GM23338 (cell line): ENCODE data around the gene GABARAPL1. TPM values are rescaled to one million over a fixed set of nuclear protein-coding genes. Genes with fewer than 3 reads are reported as not detected.

Experiments used
- ATAC-seq: fragments of 200-7000 bp; cut with Tn5 transposase; 3 replicates; pipeline ENCODE4 v1.9.1; 2020
- DNase-seq: peaks from one replicate; pipeline ENCODE4 v3.0.0-alpha.2; 2015; ENCODE audit warnings: low spot score
- H2AFZ ChIP-seq: fragments of 200-600 bp; sonication (generic); 2 replicates; pipeline ENCODE4 v1.8.0; 2016; ENCODE audit warnings: antibody characterized with exemption, mild to moderate bottlenecking, moderate library complexity
- H3F3A ChIP-seq: fragments of 200-600 bp; sonication (generic); replicated peaks from 2 replicates; pipeline ENCODE4 v1.8.0; 2017; ENCODE audit warnings: antibody characterized with exemption, mixed run types, low read depth
- H3K27ac ChIP-seq: fragments of 200-600 bp; sonication (generic); 2 replicates; pipeline ENCODE4 v1.6.1; 2016; ENCODE audit warnings: low read depth
- H3K27me3 ChIP-seq: fragments of 200-600 bp; sonication (generic); 2 replicates; pipeline ENCODE4 v1.8.0; 2016; ENCODE audit warnings: mild to moderate bottlenecking, mixed run types, moderate library complexity; ENCODE audit not compliant: insufficient read depth
- H3K36me3 ChIP-seq: fragments of 200-600 bp; sonication (generic); 2 replicates; pipeline ENCODE4 v1.8.0; 2016; ENCODE audit warnings: mild to moderate bottlenecking; ENCODE audit not compliant: insufficient read depth
- H3K4me1 ChIP-seq: fragments of 200-600 bp; sonication (generic); 2 replicates; pipeline ENCODE4 v1.8.0; 2016; ENCODE audit warnings: mild to moderate bottlenecking, moderate library complexity; ENCODE audit not compliant: insufficient read depth
- H3K4me2 ChIP-seq: fragments of 200-600 bp; sonication (generic); 2 replicates; pipeline ENCODE4 v1.7.1; 2017; ENCODE audit warnings: mixed run types
- H3K4me3 ChIP-seq: fragments of 200-600 bp; sonication (generic); 2 replicates; pipeline ENCODE4 v1.6.1; 2016; ENCODE audit warnings: mixed run types
- H3K79me2 ChIP-seq: fragments of 200-600 bp; sonication (generic); replicated peaks from 2 replicates; pipeline ENCODE4 v1.8.0; 2017; ENCODE audit warnings: mild to moderate bottlenecking; ENCODE audit not compliant: insufficient read depth
- H3K9me2 ChIP-seq: fragments of 200-600 bp; sonication (generic); 2 replicates; pipeline ENCODE4 v1.8.0; 2017; ENCODE audit not compliant: insufficient read depth
- H4K20me1 ChIP-seq: fragments of 200-600 bp; sonication (generic); replicated peaks from 2 replicates; pipeline ENCODE4 v1.8.0; 2017; ENCODE audit warnings: mild to moderate bottlenecking; ENCODE audit not compliant: insufficient read depth
- H3K27ac Mint-ChIP-seq: 2 replicates; pipeline ENCODE4 v1.8.0; 2020; ENCODE audit warnings: inconsistent platforms, mild to moderate bottlenecking, moderate library complexity, mixed read lengths
- H3K27me3 Mint-ChIP-seq: 3 replicates; pipeline ENCODE4 v1.8.0; 2022; ENCODE audit warnings: low read depth, mild to moderate bottlenecking, moderate library complexity, mixed read lengths, inconsistent platforms; ENCODE audit not compliant: insufficient read depth, poor library complexity
- H3K36me3 Mint-ChIP-seq: 3 replicates; pipeline ENCODE4 v1.8.0; 2021; ENCODE audit warnings: low read depth, mild to moderate bottlenecking, inconsistent platforms, moderate library complexity, mixed read lengths
- H3K4me1 Mint-ChIP-seq: 3 replicates; pipeline ENCODE4 v1.8.0; 2020; ENCODE audit warnings: mild to moderate bottlenecking, inconsistent platforms, mixed read lengths
- H3K4me3 Mint-ChIP-seq: 3 replicates; pipeline ENCODE4 v1.8.0; 2021; ENCODE audit warnings: moderate library complexity, mild to moderate bottlenecking, inconsistent platforms, mixed read lengths
- H3K9me3 Mint-ChIP-seq: 3 replicates; pipeline ENCODE4 v1.8.0; 2020; ENCODE audit warnings: moderate library complexity, mild to moderate bottlenecking, inconsistent platforms, mixed read lengths
- ETS1 ChIP-seq: IDR thresholded peaks from 2 replicates; pipeline ENCODE4 v1.6.1; 2016; ENCODE audit warnings: antibody characterized with exemption
- polyA plus RNA-seq: library from polyadenylated mRNA; unstranded; fragments of >200 nt; fragmentation: Nextera tagmentation; extraction: Ambion mirVana; gene quantifications from 2 replicates; pipeline ENCODE4 v1.2.1, GENCODE V29; 2016
- total RNA-seq: library from RNA; depleted of rRNA; stranded (reverse); fragments of >200 nt; shearing (Covaris generic); gene quantifications from 2 replicates; pipeline ENCODE4 v1.2.3, GENCODE V29; 2014
- TF ChIP-seq, protein P1 (sequence below), 2 experiments: fragments of 200-600 bp in 1 of 2; sonication (generic) in 1 of 2; conservative IDR thresholded peaks; 2 replicates each; pipeline versions ENCODE4 v1.5.1 to v1.6.1; 2016 to 2017; ENCODE audit warnings: antibody characterized with exemption in 2 of 2, low read depth in 2 of 2, mild to moderate bottlenecking in 2 of 2, moderate library complexity in 1 of 2

Gene GABARAPL1
- total and polyA plus RNA-seq, 2 experiments from 2014 or later = 35.7 to 77.8 TPM

- H3K4me1 ChIP-seq = no peaks in the 10 kb centered on the region
- no peak overlapping the region for H2AFZ ChIP-seq
- TF ChIP-seq, protein P1, sequence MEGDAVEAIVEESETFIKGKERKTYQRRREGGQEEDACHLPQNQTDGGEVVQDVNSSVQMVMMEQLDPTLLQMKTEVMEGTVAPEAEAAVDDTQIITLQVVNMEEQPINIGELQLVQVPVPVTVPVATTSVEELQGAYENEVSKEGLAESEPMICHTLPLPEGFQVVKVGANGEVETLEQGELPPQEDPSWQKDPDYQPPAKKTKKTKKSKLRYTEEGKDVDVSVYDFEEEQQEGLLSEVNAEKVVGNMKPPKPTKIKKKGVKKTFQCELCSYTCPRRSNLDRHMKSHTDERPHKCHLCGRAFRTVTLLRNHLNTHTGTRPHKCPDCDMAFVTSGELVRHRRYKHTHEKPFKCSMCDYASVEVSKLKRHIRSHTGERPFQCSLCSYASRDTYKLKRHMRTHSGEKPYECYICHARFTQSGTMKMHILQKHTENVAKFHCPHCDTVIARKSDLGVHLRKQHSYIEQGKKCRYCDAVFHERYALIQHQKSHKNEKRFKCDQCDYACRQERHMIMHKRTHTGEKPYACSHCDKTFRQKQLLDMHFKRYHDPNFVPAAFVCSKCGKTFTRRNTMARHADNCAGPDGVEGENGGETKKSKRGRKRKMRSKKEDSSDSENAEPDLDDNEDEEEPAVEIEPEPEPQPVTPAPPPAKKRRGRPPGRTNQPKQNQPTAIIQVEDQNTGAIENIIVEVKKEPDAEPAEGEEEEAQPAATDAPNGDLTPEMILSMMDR (conservative IDR thresholded peaks at IDR 0.05; ENCODE audit: low read depth in 2 of 2) = no peak
- H3K27me3 ChIP-seq = no peaks in the 10 kb centered on the region
- no peaks in the 10 kb centered on the region for H3K36me3 ChIP-seq
- no peak overlapping the region for H3K4me2 ChIP-seq
- Mint-ChIP-seq H3K4me3 (no peak overlapping the region), H3K27ac (no peak overlapping the region), H3K9me3 (no peaks in the 10 kb centered on the region), H3K4me1 (peaks cover 4% of the 10 kb centered on the region; the same call in 2 of the 3 replicates), H3K27me3 (no peaks in the 10 kb centered on the region), H3K36me3 (no peaks in the 10 kb centered on the region)
- DNase-seq (no peak), ATAC-seq (no peak)
- no peaks in the 10 kb centered on the region for H3K79me2 ChIP-seq
- H3K9me2 ChIP-seq = no peaks in the 10 kb centered on the region
- no peak overlapping the region for H3K4me3 ChIP-seq
- no peaks in the 10 kb centered on the region for H4K20me1 ChIP-seq
- H3F3A ChIP-seq = no peaks in the 10 kb centered on the region
- H3K27ac ChIP-seq = no peak overlapping the region
Observed at GRCh38 chr12:10174986-10175614, 37.6 kb upstream of the GABARAPL1 start.

DNA sequence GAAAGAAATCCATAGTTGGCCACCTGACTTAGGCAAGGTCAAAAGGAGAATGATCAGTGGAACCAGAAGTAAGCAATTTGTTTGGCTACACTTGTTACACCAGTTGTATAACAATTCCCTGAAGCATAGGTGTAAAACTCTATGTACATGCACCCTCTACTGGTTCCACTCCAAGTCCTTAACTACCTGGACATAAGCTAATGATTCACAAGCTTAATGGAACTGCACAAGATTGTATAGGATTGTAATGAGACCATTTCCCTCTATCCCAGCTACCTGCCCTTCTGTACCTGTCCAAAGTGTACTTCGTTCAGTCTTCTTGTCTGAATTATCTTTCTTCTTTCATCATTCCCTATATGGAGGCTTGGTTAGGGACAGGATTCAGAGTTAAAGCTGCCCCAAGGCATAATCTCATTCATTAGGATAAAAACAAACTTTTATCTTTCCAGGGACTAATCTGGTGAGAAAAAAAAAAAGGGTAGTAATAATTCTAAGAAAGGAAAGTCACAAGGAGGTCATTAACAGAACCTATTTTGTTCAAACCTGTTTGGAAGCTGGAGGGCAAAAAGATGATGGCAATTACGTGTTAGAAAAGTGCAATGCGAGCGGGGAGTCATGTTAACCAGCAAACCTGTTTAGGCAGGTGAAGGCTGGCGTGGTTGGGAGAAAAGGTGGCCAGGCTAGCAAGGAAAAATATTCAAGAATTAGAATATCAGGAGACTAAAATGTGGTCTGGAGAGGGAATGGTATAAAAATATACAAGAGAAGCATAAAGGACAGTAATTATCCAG lies 36.6 kb upstream of the GABARAPL1 start:
- Mint-ChIP-seq H3K4me3 (no peak overlapping the region), H3K36me3 (no peaks in the 10 kb centered on the region), H3K9me3 (no peaks in the 10 kb centered on the region), H3K4me1 (peaks cover 4% of the 10 kb centered on the region; the same call in 2 of the 3 replicates), H3K27ac (no peak overlapping the region), H3K27me3 (no peaks in the 10 kb centered on the region)
- ATAC-seq (no peak), DNase-seq (no peak)
- Histone ChIP-seq H3K27ac (no peak overlapping the region), H2AFZ (no peak overlapping the region), H3K9me2 (no peaks in the 10 kb centered on the region), H3K36me3 (no peaks in the 10 kb centered on the region), H3F3A (no peaks in the 10 kb centered on the region), H4K20me1 (no peaks in the 10 kb centered on the region), H3K4me3 (no peak overlapping the region), H3K4me1 (no peaks in the 10 kb centered on the region), H3K27me3 (no peaks in the 10 kb centered on the region), H3K79me2 (no peaks in the 10 kb centered on the region), H3K4me2 (no peak overlapping the region)
- TF ChIP-seq, protein P1 (conservative IDR thresholded peaks at IDR 0.05; ENCODE audit: low read depth in 2 of 2) = peak in 1 of 2 experiments; percentile 19; a peak in 1 of 4 replicates
- no peak for TF ChIP-seq ETS1
